H1 (cell line): ENCODE data around the gene RLN2. TPM values are rescaled to one million over a fixed set of nuclear protein-coding genes. Genes with fewer than 3 reads are reported as not detected.

Experiments
- BRCA1 ChIP-seq: IDR thresholded peaks from 2 replicates; pipeline ENCODE4 v1.6.1; 2012; ENCODE audit warnings: low read depth, low read length, improper control_type of control experiment
- CBX5 ChIP-seq: fragments of 300-800, 300-1000 bp; sonication (generic); IDR thresholded peaks from 2 replicates; pipeline ENCODE4 v1.7.1; 2016; ENCODE audit warnings: antibody characterized with exemption, low read length, low read depth
- TEAD4 ChIP-seq: IDR thresholded peaks from 2 replicates; pipeline ENCODE4 v1.6.1; 2012; ENCODE audit warnings: low read depth, low read length, inconsistent platforms, mixed read lengths
- polyA plus RNA-seq, 7 experiments: library from polyadenylated mRNA; depleted of rRNA in 3 of 7; stranded (reverse) in 5 of 7; unstranded in 2 of 7; fragments of >200 nt in 5 of 7; fragments of 200-250 nt in 2 of 7; gene quantifications; 1 replicate in 5 of 7; 2 replicates in 1 of 7; 4 replicates in 1 of 7; pipeline versions ENCODE4 v1.2.1 to v1.2.3, GENCODE V29; 2011 to 2013; ENCODE audit warnings: missing spikeins in 2 of 7, mixed read lengths in 2 of 7
- total RNA-seq: library from RNA; stranded (reverse); fragmentation: NEBNext Ultra II Directional; extraction: Animal tissue kit (Norgen Biotek cat#: 25700); gene quantifications from 2 replicates; pipeline ENCODE4 v1.2.1, GENCODE V29; 2021

The RLN2 gene
- total and polyA plus RNA-seq, 2 of the 8 experiments (the other 6 are each of a cell fraction or from before 2014, with no cell fraction given) = 4.5 to 6.0 TPM

DNA sequence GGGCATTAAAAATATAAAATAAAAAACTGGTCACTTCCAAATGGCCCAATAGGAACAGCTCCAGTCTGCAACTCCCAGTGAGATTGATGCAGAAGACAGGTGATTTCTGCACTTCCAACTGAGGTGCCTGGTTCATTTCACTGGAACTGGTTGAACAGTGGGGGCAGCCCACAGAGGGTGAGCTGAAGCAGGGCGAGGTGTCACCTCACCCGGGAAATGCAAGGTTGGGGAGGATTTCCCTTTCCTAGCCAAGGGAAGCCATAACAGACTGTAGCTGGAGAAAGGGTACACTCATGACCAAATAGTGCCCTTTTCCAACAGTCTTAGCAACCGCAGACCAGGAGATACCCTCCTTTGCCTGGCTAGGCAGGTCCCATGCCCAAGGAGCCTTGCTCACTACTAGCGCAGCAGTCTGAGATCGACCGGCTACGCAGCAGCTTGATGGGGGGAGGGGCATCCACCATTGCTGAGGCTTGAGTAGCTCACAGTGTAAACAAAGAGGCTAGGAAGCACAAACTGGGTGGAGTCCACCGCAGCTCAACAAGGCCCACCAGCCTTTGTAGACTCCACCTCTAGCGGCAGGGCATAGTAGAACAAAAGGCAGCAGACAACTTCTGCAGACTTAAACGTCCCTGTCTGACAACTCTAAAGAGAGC lies 22.5 kb upstream of the RLN2 start (continued):
- TF ChIP-seq CBX5 (no peak), TEAD4 (no peak), BRCA1 (no peak)
